ENCODE results near the gene EVI2B. TPM values are rescaled to one million over a fixed set of nuclear protein-coding genes. Genes with fewer than 3 reads are reported as not detected.
"Not testable (repeated sequence)": the region's sequence is repeated elsewhere in the genome, so short reads cannot be mapped to it uniquely, and the experiment has no call there.

Gene EVI2B
- total RNA-seq, 2 experiments from 2014 or later = 99.1 to 102 TPM

DNA sequence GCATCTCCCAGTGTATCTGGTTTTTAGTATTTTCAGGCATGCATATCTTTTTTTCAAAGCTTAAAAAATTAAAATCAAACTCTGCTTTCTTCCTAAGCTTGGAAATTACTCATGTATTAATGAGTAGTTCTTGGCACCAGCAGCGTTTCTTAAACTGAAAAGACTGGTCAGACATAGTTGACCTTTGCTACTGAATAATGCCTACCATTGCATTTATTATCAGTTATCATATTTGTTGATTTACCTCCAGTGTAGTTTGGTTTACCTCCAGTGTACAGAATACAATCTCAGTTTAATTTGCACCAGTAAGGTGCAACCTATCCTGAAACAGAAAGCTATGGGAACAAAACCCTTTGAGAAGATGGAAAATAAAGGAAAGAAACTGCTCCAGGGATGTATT is 42.1 kb upstream of the EVI2B start:
- H3K36me3 Mint-ChIP-seq (ENCODE audit: low read depth) = peaks cover 87% of the 10 kb centered on the region
- no peaks in the 10 kb centered on the region for H3K27me3 Mint-ChIP-seq
- Histone ChIP-seq H3K27me3 (ENCODE audit: control insufficient read depth in 1 of 2, insufficient read depth in 2 of 2, low read length in 2 of 2) (no peaks in the 10 kb centered on the region), H3K4me1 (ENCODE audit: insufficient read depth, low read length) (no peaks in the 10 kb centered on the region), H3K36me3 (ENCODE audit: insufficient read depth, low read length) (peaks cover 66% of the 10 kb centered on the region), H3K27ac (ENCODE audit: low read depth in 1 of 2, low read length in 2 of 2) (no peak overlapping the region), H3K4me3 (ENCODE audit: low read length) (no peak overlapping the region), H3K9me3 (ENCODE audit: control insufficient read depth in 1 of 2, insufficient read depth in 1 of 2, low read length in 2 of 2) (no peaks in the 10 kb centered on the region)
- ATAC-seq (ENCODE audit: poor library complexity) (no peak), DNase-seq (no peak)
- TF ChIP-seq, protein P1, sequence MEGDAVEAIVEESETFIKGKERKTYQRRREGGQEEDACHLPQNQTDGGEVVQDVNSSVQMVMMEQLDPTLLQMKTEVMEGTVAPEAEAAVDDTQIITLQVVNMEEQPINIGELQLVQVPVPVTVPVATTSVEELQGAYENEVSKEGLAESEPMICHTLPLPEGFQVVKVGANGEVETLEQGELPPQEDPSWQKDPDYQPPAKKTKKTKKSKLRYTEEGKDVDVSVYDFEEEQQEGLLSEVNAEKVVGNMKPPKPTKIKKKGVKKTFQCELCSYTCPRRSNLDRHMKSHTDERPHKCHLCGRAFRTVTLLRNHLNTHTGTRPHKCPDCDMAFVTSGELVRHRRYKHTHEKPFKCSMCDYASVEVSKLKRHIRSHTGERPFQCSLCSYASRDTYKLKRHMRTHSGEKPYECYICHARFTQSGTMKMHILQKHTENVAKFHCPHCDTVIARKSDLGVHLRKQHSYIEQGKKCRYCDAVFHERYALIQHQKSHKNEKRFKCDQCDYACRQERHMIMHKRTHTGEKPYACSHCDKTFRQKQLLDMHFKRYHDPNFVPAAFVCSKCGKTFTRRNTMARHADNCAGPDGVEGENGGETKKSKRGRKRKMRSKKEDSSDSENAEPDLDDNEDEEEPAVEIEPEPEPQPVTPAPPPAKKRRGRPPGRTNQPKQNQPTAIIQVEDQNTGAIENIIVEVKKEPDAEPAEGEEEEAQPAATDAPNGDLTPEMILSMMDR (IDR thresholded peaks at IDR 0.05) = no peak
- intact Hi-C loops (cut with DNase I, micrococcal nuclease) = no loop called here
- POLR2A ChIA-PET = interaction anchor here (1.2 kb wide), 1 partner anchor 42 kb away, joined by 4 read pairs; the partner anchor contains the start of gene EVI2B
- no peak overlapping the region for H3K27ac Mint-ChIP-seq
- CTCF ChIA-PET = interaction anchor here (1.6 kb wide), 1 partner anchor 9 kb away, joined by 3 read pairs; no protein-coding TSS in a partner anchor
- H3K9me3 Mint-ChIP-seq = no peaks in the 10 kb centered on the region
- H3K4me3 Mint-ChIP-seq = no peak overlapping the region
- no peaks in the 10 kb centered on the region for H3K4me1 Mint-ChIP-seq (ENCODE audit: low read depth)

DNA sequence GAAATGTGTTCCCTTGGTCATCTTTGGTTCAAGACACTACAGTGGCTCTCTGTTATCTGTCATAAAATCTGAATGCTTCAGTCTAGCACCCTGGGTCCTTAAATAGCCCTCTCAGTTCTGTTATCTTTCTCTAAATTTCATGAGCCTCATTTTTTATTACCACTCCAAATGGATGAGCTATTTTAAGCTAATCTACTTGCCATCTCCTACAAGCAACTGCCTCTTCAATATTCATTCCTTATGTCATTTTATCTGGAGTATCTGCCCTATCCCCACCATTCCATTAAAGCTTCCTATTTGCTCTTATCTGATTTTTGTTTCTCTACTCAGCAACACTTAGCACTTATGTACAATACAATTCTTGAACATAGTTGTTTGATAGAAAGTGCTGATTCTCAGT is 35.6 kb upstream of the EVI2B start:
- DNase-seq (no peak), ATAC-seq (ENCODE audit: poor library complexity) (no peak)
- no peaks in the 10 kb centered on the region for H3K27me3 Mint-ChIP-seq
- no peak overlapping the region for H3K27ac Mint-ChIP-seq
- no peaks in the 10 kb centered on the region for H3K9me3 Mint-ChIP-seq
- Histone ChIP-seq H3K9me3 (ENCODE audit: control insufficient read depth in 1 of 2, insufficient read depth in 1 of 2, low read length in 2 of 2) (no peaks in the 10 kb centered on the region), H3K27me3 (ENCODE audit: control insufficient read depth in 1 of 2, insufficient read depth in 2 of 2, low read length in 2 of 2) (no peaks in the 10 kb centered on the region), H3K27ac (ENCODE audit: low read depth in 1 of 2, low read length in 2 of 2) (no peak overlapping the region), H3K36me3 (ENCODE audit: insufficient read depth, low read length) (peaks cover 45% of the 10 kb centered on the region), H3K4me3 (ENCODE audit: low read length) (no peak overlapping the region), H3K4me1 (ENCODE audit: insufficient read depth, low read length) (no peaks in the 10 kb centered on the region)
- TF ChIP-seq, protein P1 (IDR thresholded peaks at IDR 0.05) = no peak
- H3K4me1 Mint-ChIP-seq (ENCODE audit: low read depth) = no peaks in the 10 kb centered on the region
- CTCF ChIA-PET = no interaction called here
- no peak overlapping the region for H3K4me3 Mint-ChIP-seq
- POLR2A ChIA-PET = no interaction called here
- peaks cover 55% of the 10 kb centered on the region for H3K36me3 Mint-ChIP-seq (ENCODE audit: low read depth)
- intact Hi-C loops (cut with DNase I, micrococcal nuclease) = no loop called here

DNA sequence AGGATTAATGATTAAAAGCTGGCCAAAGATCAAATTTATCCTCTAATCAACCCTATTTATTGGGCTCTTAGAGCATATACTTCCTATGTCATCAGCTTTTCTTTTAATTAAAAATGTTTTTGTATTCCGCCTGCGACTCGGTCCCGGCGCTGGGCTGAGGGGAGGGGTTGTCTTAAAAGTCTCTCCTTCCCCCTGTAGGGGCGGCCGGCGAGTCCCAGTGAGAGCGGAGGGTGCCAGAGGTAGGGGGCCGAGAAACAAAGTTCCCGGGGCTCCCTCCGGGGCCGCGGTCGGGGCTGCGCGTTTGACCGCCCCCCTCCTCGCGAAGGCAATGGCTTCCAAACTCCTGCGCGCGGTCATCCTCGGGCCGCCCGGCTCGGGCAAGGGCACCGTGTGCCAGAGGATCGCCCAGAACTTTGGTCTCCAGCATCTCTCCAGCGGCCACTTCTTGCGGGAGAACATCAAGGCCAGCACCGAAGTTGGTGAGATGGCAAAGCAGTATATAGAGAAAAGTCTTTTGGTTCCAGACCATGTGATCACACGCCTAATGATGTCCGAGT is 31.4 kb upstream of the EVI2B start:
- POLR2A ChIA-PET; H3K9me3 Mint-ChIP-seq; H3K4me1 Mint-ChIP-seq (ENCODE audit: low read depth); H3K4me1 ChIP-seq (ENCODE audit: insufficient read depth, low read length); DNase-seq; H3K9me3 ChIP-seq (ENCODE audit: control insufficient read depth in 1 of 2, insufficient read depth in 1 of 2, low read length in 2 of 2); H3K4me3 Mint-ChIP-seq; H3K27ac Mint-ChIP-seq; ATAC-seq (ENCODE audit: poor library complexity); H3K27me3 Mint-ChIP-seq; H3K4me3 ChIP-seq (ENCODE audit: low read length); intact Hi-C loops (cut with DNase I, micrococcal nuclease); H3K27me3 ChIP-seq (ENCODE audit: control insufficient read depth in 1 of 2, insufficient read depth in 2 of 2, low read length in 2 of 2); H3K27ac ChIP-seq (ENCODE audit: low read depth in 1 of 2, low read length in 2 of 2); CTCF ChIA-PET: not testable (repeated sequence)
- peaks cover 32% of the 10 kb centered on the region for H3K36me3 ChIP-seq (ENCODE audit: insufficient read depth, low read length)
- H3K36me3 Mint-ChIP-seq (ENCODE audit: low read depth) = peaks cover 50% of the 10 kb centered on the region
